NT2/D1 (cell line): ENCODE measurements around the gene SPEN.

Experiments
- SUZ12 ChIP-seq: IDR thresholded peaks from 2 replicates; pipeline ENCODE4 v1.6.1; 2011; ENCODE audit not compliant: insufficient read length, insufficient read depth; ENCODE audit errors: extremely low read depth
- YY1 ChIP-seq: IDR thresholded peaks from 2 replicates; pipeline ENCODE4 v1.6.1; 2011; ENCODE audit not compliant: insufficient read length, insufficient read depth

DNA sequence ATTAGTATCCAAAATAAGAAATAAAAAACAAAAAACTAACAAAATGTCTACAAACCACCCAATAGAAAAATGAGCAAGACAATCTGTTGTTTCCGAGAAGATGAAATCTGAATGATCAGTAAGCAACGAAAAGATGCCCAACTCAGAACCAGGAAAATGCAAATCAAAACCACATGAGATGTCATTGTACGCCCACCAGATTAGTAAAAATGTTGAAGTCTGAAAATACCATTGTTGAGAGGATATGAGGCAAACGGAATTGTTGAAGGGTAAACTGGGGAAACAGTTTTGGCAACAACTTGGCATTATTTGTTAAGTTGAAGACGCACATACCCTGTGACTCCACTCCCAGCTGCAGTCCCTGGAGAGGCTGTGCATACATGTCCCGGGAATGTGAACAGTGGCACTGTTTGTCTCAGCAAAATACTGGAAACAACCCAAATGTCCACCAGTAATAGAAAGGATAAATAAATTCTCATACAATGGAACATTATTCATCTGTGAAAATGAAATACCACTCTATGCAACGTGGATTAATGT is 117.8 kb downstream of the SPEN start:
- TF ChIP-seq YY1 (no peak), SUZ12 (no peak)
